ENCODE results near the gene LIN7B.

- TF ChIP-seq EZH2 (IDR thresholded peaks at IDR 0.05; ENCODE audit: low read length, missing control alignments) (no peak), CTCF (conservative IDR thresholded peaks at IDR 0.05 in 1 of 2, IDR thresholded peaks at IDR 0.05 in 1 of 2; ENCODE audit: low read depth in 1 of 2, low read length in 2 of 2) (no peak)
These were observed 18.9 kb downstream of the LIN7B start for GRCh38 chr19:49132974-49133609.
